ENCODE data around the gene TTC22. TPM values are rescaled to one million over a fixed set of nuclear protein-coding genes. Genes with fewer than 3 reads are reported as not detected.

The TTC22 gene
- total and polyA plus RNA-seq, 2 donors from 2014 or later, result 9.6 to 16.5 TPM

DNA sequence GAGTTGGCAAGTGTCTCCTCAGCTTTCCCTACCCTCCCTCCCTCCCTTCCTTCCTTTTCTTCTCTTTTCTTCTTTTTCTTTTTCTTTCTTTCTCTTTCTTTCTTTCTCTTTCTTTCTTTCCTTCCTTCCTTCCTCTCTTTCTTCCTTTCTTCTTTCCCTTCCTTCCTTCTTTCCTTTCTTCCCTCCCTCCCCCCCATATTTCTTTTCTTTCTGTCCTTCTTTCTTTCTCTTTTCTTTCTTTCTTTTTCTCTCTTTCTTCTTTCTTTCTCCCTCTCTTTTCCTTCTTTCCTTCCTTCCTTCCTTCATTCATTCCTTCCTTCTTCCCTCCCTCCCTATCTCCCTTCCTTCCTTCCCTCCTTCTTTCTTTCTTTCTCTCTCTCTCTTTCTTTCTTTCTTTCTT, 18.6 kb upstream of the TTC22 start:
- intact Hi-C loops (cut with DNase I), result no loop called here
- DNase-seq, result no peak
- TF ChIP-seq, protein P1, sequence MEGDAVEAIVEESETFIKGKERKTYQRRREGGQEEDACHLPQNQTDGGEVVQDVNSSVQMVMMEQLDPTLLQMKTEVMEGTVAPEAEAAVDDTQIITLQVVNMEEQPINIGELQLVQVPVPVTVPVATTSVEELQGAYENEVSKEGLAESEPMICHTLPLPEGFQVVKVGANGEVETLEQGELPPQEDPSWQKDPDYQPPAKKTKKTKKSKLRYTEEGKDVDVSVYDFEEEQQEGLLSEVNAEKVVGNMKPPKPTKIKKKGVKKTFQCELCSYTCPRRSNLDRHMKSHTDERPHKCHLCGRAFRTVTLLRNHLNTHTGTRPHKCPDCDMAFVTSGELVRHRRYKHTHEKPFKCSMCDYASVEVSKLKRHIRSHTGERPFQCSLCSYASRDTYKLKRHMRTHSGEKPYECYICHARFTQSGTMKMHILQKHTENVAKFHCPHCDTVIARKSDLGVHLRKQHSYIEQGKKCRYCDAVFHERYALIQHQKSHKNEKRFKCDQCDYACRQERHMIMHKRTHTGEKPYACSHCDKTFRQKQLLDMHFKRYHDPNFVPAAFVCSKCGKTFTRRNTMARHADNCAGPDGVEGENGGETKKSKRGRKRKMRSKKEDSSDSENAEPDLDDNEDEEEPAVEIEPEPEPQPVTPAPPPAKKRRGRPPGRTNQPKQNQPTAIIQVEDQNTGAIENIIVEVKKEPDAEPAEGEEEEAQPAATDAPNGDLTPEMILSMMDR (IDR thresholded peaks at IDR 0.05; ENCODE audit: borderline replicate concordance, extremely low read depth, insufficient read depth), result no peak

DNA sequence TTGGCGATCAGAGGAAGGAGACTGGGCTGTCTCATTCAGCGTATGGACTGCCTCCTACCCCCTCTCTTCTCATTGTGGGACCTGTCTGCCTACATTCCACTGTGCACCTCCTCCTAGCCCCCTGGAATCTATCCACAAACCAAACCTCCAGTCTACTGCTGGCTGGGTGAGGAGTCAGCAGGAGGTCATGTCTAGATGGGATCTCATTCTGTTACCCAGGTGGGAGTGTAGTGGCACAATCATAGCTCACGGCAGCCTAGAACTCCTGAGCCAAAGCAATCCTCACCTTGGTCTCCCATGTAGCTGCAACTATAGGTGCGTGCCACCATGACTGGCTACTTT, 18.0 kb upstream of the TTC22 start:
- no peak overlapping the region for H3K9ac ChIP-seq (ENCODE audit: low read length in 3 of 3)
- intact Hi-C loops (cut with DNase I), result no loop called here
- no peak overlapping the region for H3K27ac ChIP-seq (ENCODE audit: low read depth in 2 of 2, low read length in 2 of 2)
- H3K9me3 ChIP-seq (ENCODE audit: control insufficient read depth in 2 of 3, insufficient read depth in 1 of 3, low read length in 3 of 3), result peaks cover 0 to 3% (median 0%) of the 10 kb centered on the region in 3 donors
- DNase-seq, result no peak
- FAIRE-seq, result no peak
- H3K4me1 ChIP-seq (ENCODE audit: control insufficient read depth in 2 of 3, insufficient read depth in 2 of 3, low read depth in 1 of 3, low read length in 3 of 3), result no peaks in the 10 kb centered on the region
- TF ChIP-seq, protein P1 (IDR thresholded peaks at IDR 0.05; ENCODE audit: borderline replicate concordance, extremely low read depth, insufficient read depth), result no peak
- H3K36me3 ChIP-seq (ENCODE audit: control insufficient read depth in 2 of 3, insufficient read depth in 3 of 3, low read length in 3 of 3), result no peaks in the 10 kb centered on the region
- no peak overlapping the region for H3K4me3 ChIP-seq (ENCODE audit: low read length in 3 of 3)
- H3K27me3 ChIP-seq (ENCODE audit: control insufficient read depth, insufficient read depth, low read length), result no peaks in the 10 kb centered on the region

More for the DNA sequence above, 18.6 kb upstream of the TTC22 start:
- no peaks in the 10 kb centered on the region for H3K27me3 ChIP-seq (ENCODE audit: control insufficient read depth, insufficient read depth, low read length)
- H3K9me3 ChIP-seq (ENCODE audit: control insufficient read depth in 2 of 3, insufficient read depth in 1 of 3, low read length in 3 of 3), result peaks cover 0 to 3% (median 0%) of the 10 kb centered on the region in 3 donors
- no peak overlapping the region for H3K4me3 ChIP-seq (ENCODE audit: low read length in 3 of 3)
- FAIRE-seq, result no peak
- H3K4me1 ChIP-seq (ENCODE audit: control insufficient read depth in 2 of 3, insufficient read depth in 2 of 3, low read depth in 1 of 3, low read length in 3 of 3), result no peaks in the 10 kb centered on the region
- H3K36me3 ChIP-seq (ENCODE audit: control insufficient read depth in 2 of 3, insufficient read depth in 3 of 3, low read length in 3 of 3), result no peaks in the 10 kb centered on the region
- no peak overlapping the region for H3K27ac ChIP-seq (ENCODE audit: low read depth in 2 of 2, low read length in 2 of 2)
- H3K9ac ChIP-seq (ENCODE audit: low read length in 3 of 3), result no peak overlapping the region

DNA sequence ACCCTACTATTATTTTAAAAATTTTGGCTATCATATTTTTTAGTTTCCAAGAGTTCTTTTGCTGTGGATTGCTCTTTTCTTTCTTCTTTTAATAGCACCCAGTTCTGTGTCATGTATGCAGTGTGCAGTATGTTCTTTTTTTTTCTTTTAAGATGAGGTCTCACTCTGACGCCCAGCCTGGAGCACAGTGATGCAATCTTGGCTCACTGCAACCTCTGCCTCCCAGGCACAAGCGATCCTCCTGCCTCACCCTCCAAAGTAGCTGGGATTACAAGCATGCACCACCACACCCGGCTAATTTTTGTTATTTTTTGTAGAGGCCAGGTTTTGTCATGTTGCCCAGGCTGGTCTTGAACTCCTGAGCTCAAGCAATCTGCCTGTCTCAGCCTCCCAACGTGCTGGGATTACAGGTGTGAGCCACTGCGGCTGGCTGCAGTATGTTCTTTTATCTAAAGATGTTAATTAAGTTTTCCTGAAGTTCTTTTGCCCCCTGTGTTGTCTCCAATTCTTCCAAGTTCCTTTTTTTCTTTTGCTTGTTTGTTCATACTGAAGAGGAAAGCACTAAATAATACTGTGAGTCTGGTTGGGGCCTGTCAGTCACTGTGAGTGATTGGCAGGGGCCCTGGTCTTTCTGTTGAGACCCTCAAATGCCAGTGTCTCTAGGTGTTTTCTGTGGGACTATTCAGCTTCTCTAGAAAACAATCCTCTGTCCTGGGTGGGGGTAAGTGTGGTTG, 17.5 kb upstream of the TTC22 start:
- no peaks in the 10 kb centered on the region for H3K27me3 ChIP-seq (ENCODE audit: control insufficient read depth, insufficient read depth, low read length)
- no peak for DNase-seq
- intact Hi-C loops (cut with DNase I), result no loop called here
- no peak overlapping the region for H3K27ac ChIP-seq (ENCODE audit: low read depth in 2 of 2, low read length in 2 of 2)
- H3K36me3 ChIP-seq (ENCODE audit: control insufficient read depth in 2 of 3, insufficient read depth in 3 of 3, low read length in 3 of 3), result no peaks in the 10 kb centered on the region
- peaks cover 0 to 2% (median 0%) of the 10 kb centered on the region in 3 donors for H3K9me3 ChIP-seq (ENCODE audit: control insufficient read depth in 2 of 3, insufficient read depth in 1 of 3, low read length in 3 of 3)
- no peaks in the 10 kb centered on the region for H3K4me1 ChIP-seq (ENCODE audit: control insufficient read depth in 2 of 3, insufficient read depth in 2 of 3, low read depth in 1 of 3, low read length in 3 of 3)
- no peak overlapping the region for H3K4me3 ChIP-seq (ENCODE audit: low read length in 3 of 3)
- no peak overlapping the region for H3K9ac ChIP-seq (ENCODE audit: low read length in 3 of 3)
- no peak for FAIRE-seq
- TF ChIP-seq, protein P1 (IDR thresholded peaks at IDR 0.05; ENCODE audit: borderline replicate concordance, extremely low read depth, insufficient read depth), result no peak

All from kidney (tissue), 14 donors.